OCI-M2 (cell line): Measurements from ENCODE around the gene NRL.
A peak's percentile ranks its signal among the peaks of the same experiment; 100 is the strongest.

ENCODE experiments used
- DNase-seq: peaks from one replicate; lab custom pipeline; 2025; ENCODE audit not compliant: unreplicated experiment; lab: John Stamatoyannopoulos, UW

NRL gene

GRCh38 chr14:24068711-24069410 is 45.9 kb downstream of the NRL start:
- no peak for DNase-seq

GRCh38 chr14:24067133-24068082 is 47.3 kb downstream of the NRL start:
- DNase-seq: no peak

GRCh38 chr14:24066496-24067132 is 48.1 kb downstream of the NRL start:
- no peak for DNase-seq

DNA sequence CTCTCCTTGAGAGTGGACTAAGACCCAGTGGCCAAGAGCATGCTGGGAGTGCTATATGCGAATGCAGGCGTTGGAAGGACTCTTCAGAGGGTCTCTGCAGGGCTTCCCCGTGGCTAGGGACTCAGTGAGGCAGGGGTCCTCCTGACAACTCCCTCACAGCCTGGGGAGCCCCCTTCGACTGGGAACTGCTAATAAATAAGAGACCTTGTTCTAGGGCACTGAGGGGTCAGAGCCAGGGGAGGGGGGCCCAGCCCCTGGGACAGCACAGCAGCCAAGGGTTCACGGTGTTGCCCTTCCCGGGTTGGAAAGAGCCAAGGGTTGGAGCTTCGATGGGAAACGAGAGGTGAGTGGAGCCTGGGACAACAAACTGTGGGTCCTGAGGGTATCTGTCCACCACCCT is 49.3 kb downstream of the NRL start:
- no peak for DNase-seq

- DNase-seq: no peak
These were observed 49.9 kb downstream of the NRL start for GRCh38 chr14:24064856-24065255.

DNA sequence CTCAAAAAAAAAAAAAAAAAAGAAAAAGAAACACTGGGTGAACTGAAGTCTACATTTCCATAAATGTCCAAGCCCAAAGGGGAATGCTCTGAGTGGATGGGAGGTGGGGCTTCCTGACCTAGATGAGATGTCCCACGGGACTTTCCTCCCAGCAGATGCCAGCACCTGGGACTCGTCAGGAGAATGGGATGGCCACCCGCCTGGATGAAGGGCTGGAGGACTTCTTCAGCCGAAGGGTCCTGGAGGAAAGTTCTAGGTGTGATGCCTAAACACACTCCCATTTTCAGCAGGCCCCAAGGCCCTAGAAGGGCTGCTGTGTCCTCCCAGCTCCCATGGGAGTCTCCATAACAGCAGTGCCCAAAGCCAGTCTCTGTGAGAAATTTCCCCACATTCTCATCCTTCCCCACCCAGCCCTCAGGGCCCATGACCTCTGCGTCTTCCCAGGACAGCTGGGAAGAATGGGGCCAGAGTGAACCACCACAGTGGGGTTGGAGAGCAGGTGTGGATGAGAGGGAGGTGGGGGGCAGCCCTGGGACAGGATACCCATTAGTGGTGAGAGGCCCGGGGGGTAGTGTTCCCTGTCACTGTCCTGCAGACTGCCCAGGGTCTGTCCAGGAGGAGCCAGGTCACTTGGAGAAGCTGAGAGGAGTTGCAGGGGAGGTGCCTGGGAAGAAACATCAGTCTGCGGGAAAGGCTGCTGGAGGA is 50.5 kb downstream of the NRL start:
- no peak for DNase-seq

DNA sequence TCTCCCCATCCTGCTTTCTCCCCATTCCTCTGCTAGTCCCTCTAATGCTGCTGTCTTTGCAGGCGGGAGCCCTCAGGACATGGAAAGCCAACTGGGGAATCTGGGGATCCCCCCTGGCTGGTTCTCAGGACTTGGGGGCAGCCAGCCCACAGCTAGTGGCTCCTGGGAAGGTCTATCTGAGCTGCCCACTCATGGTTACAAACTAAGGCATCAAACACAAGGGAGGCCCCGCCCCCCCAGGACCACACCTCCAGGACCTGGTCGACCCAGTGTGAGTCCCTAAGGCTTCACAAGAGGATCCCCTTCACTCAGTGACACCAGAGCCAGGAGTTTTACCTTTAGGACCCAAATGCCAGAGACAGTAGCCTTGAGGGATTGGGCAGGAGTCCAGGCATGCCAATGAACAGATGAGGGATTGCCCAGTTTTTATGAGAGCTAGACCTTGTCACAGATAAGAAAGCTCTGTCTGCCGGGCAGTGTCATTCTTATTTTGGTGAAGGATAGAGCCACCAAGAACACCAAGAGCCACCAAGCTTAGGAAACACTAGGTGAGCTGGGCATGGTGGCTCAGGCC is 51.4 kb downstream of the NRL start:
- DNase-seq: no peak

DNA sequence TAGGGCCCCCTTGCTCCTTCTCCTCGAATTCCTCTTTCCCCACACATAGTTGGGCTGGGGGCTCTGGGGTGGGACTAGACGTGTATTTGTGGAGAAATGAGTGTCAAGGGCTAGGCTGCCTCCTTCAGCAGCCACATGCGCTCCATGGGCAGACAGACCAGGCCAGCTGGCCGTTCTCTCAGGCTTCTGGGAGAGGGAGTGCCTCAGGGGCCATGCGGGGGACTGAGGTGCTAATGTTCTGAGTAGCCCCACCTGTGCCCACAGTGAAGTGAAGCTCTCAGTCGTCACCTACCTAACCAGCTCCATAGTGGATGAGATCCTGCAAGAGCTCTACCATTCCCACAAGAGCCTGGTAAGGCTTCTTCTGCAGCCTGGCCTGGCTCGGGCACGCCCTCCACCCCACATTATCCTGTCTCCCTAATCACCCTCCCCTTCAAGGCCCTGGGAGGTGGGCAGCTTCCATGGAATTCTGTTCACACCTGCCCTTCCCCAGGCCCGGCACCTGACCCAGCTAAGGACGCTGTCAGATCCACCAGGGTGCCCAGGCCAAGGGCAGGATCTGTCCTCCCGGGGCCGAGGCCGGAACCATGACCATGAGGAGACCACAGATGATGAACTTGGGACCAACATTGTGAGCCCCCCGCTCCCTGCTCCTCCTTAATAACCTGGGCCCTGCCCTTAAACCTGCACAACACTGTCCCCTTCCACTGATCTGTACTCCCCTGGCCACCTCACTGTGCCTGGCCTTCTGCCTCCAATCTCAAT is 52.4 kb downstream of the NRL start:
- no peak for DNase-seq

DNA sequence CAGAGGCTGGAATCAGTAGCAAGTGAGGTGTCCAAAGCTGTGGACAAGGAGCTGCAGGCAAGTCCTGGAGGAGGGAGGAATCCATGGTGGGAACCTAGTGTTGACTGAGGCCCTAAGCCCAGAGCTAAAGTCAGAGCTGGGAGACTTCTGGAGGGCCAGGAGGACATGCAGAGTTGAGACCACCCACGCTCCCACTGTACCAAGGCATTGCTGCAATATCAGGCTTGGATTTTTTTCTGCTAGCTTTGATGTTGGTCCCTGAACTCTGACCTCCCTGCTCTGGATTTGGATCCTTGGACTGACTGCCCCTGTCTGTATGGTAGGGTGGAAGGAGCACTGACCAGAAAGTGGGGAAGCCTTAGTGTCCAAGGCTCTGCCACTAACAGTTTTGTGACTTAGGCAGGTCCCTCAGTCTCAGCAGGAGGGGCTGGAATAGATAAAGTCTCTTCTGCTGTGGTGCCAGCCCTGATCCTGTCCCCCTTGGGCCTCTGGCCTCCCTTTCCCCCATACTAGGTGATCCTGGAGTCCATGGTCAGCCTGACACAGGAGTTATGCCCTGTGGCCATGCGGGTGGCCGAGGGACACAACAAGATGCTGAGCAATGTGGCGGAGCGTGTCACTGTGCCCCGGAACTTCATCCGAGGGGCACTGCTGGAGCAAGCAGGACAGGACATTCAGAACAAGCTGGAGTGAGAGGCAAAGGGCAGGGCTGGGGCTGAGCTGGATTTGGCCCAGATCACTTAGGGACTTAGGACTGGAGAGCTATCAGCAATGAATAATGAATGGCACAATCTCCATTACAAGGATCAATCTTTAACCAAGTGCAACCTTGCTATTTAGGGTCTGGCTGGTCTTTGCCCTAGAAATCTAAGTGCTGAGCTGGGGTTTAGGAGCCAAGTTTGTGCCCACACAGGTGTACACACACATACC is 53.5 kb downstream of the NRL start:
- DNase-seq: no peak

- DNase-seq: no peak
These were observed 54.3 kb downstream of the NRL start for GRCh38 chr14:24060443-24060842.

DNA sequence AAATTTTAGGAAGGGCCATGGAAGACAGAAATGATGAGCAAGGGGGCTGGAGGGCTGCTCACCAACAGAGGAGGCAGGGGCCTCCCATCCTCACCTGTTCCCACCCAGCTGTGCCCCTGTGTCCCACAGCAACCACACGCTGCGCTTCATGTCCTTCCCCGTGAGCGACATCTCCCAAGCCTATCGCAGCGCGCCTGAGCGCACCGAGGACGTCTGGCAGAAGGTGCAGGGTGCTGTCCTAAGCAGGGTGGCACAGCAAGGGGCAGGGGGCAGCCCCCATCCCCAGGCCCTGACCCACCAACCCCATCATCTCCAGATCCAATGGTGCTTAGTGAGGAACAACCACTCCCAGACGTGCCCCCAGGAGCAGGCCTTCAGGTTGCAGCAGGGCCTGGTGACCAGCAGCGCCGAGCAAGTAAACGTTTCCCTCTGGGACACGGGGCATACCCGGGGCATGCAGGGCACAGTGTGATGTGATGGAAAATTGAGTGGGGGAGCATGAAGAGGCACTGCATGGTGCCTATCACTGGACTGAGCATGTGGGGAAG is 54.8 kb downstream of the NRL start:
- no peak for DNase-seq

- no peak for DNase-seq
These were observed 55.7 kb downstream of the NRL start for GRCh38 chr14:24058951-24059475.

GRCh38 chr14:24058260-24058950 is 56.3 kb downstream of the NRL start:
- DNase-seq: peak; percentile 43

- no peak for DNase-seq
These were observed 56.9 kb downstream of the NRL start for GRCh38 chr14:24057867-24058259.

DNA sequence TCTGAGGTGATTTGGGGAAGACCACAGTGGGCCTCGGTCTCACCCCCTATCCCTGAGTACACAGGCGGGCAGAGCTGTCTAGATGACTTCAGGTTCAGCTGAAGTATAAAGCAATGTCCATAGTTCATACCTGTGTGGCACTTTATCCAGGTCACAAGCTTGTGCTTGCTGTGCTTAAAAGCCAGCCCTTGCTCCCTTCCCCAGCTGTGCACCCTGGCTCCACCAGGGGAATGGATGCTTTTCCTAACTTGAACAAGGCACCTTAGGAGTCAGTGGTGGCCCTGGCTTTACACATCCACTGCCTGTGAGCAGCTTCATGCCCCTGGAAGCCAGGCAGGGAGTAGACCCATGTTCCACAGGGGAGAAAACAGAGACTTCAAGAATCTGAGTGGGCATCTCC is 57.5 kb downstream of the NRL start:
- DNase-seq: no peak

- no peak for DNase-seq
These were observed 58.0 kb downstream of the NRL start for GRCh38 chr14:24056800-24057184.

DNA sequence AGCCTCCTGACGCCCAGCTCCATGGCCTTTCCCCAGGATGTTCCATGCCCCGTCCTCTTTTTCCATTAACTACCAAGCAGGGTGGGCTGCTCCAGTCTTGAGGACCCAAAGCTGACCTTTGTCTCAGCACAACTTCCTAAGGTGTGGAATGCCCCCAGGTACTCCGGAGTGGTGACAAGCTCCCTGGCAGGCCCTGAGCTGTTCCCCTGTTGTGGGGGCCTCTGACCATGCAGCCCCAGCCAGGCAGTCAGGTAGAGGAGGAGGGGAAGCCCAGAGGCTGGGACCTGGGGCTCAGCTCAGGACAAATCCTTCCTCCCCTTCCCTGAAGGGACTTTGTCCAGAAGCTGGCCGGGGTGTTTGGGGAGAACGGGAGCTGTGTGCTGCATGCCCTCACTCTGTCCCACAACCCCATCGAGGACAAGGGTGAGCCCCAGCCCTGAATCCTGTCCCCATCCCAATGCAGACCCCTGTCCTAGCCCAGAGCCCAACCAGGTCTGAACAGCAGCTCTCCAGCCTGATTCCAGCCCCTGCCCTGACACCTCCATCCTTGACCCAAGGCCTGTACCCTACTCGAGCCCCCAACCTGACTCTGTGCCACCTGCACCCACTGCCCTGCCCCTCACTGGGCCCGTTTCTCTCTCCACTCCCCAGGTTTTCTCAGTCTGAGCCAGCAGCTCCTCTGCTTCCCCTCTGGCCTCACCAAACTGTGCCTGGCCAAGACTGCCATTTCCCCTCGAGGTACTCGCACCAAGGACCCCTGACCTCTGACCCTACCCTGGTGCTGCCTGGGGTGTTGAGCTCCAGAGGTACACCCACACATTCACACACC is 58.6 kb downstream of the NRL start:
- no peak for DNase-seq
